K562 (cell line): ENCODE data around the gene CTDSP1. TPM values are rescaled to one million over a fixed set of nuclear protein-coding genes. Genes with fewer than 3 reads are reported as not detected.
A peak's percentile ranks its signal among the peaks of the same experiment; 100 is the strongest.

Experiments used
- BACH1 ChIP-seq: fragments of 200-800 bp; sonication (Bioruptor generic); IDR thresholded peaks from 2 replicates; pipeline ENCODE4 v1.6.1; 2016; ENCODE audit warnings: missing genetic modification characterization, missing compliant biosample characterization
- CLOCK ChIP-seq: fragments of 250-450 bp; sonication (Bioruptor Pico); IDR thresholded peaks from 2 replicates; pipeline ENCODE4 v1.4.0; 2020; ENCODE audit warnings: mild to moderate bottlenecking, moderate library complexity, borderline replicate concordance
- ELF4 ChIP-seq: fragments of 450-650 bp; formaldehyde crosslinking; IDR thresholded peaks from 2 replicates; pipeline ENCODE4 v1.4.0; 2022; ENCODE audit warnings: missing genetic modification characterization
- ETV5 ChIP-seq: sonication (generic); formaldehyde crosslinking; IDR thresholded peaks from 2 replicates; pipeline ENCODE4 v1.4.0; 2020; ENCODE audit warnings: low read depth, mild to moderate bottlenecking, missing genetic modification reagents
- KAT2B ChIP-seq: IDR thresholded peaks from one replicate; pipeline ENCODE4 v1.6.1; 2012; ENCODE audit warnings: low read depth, mild to moderate bottlenecking, control low read depth, inconsistent platforms, low read length, moderate library complexity
- KDM5B ChIP-seq: fragments of 200-600 bp; sonication (generic); IDR thresholded peaks from 2 replicates; pipeline ENCODE4 v1.6.1; 2012; ENCODE audit warnings: low read depth, mild to moderate bottlenecking, moderate library complexity, low read length, control low read depth, inconsistent platforms; ENCODE audit not compliant: insufficient replicate concordance
- MCM7 ChIP-seq, 2 experiments: fragments of 450-650 bp; IDR thresholded peaks; 2 replicates each; pipeline ENCODE4 v1.6.1; 2016 to 2018
- MEF2A ChIP-seq: IDR thresholded peaks from 2 replicates; pipeline ENCODE4 v1.6.1; 2011; ENCODE audit warnings: low read depth, mild to moderate bottlenecking, low read length, moderate library complexity; ENCODE audit not compliant: control insufficient read depth
- ZBTB49 ChIP-seq: sonication (generic); formaldehyde crosslinking; IDR thresholded peaks from 2 replicates; pipeline ENCODE4 v1.8.0; 2022; ENCODE audit warnings: missing genetic modification reagents, mild to moderate bottlenecking, borderline replicate concordance
- ZKSCAN3 ChIP-seq: fragments of 250-450 bp; sonication (Bioruptor Pico); IDR thresholded peaks from 2 replicates; pipeline ENCODE4 v1.4.0; 2020
- ZNF347 ChIP-seq: fragments of 450-650 bp; formaldehyde crosslinking; IDR thresholded peaks from 2 replicates; pipeline ENCODE4 v1.4.0; 2020; ENCODE audit warnings: low read depth, mild to moderate bottlenecking, moderate library complexity
- ZNF449 ChIP-seq: fragments of 250-450 bp; sonication (Bioruptor Pico); IDR thresholded peaks from 2 replicates; pipeline ENCODE4 v1.8.0; 2022; ENCODE audit warnings: moderate library complexity, mild to moderate bottlenecking, inconsistent platforms
- ZNF609 ChIP-seq: sonication (generic); formaldehyde crosslinking; IDR thresholded peaks from 2 replicates; pipeline ENCODE4 v1.8.1; 2023; ENCODE audit warnings: missing genetic modification reagents, mild to moderate bottlenecking, borderline replicate concordance
- polyA plus RNA-seq, 8 experiments: library from polyadenylated mRNA; depleted of rRNA in 4 of 8; stranded (reverse) in 5 of 8; unstranded in 3 of 8; fragments of >200 nt; fragmentation: Nextera tagmentation in 2 of 8; fragmentation: Illumina TruSeq in 1 of 8; extraction: Ambion mirVana in 2 of 8; extraction: Trizol in 1 of 8; gene quantifications; 2 replicates each; pipeline versions ENCODE4 v1.2.1 to v1.2.3, GENCODE V29; 2011 to 2014; ENCODE audit warnings: inconsistent platforms in 1 of 8, missing spikeins in 1 of 8
- total RNA-seq, 7 experiments: library from RNA; depleted of rRNA in 6 of 7; stranded (reverse); fragments of >200 nt in 6 of 7; fragmentation: Illumina TruSeq in 2 of 7; extraction: Trizol in 2 of 7; gene quantifications; 2 replicates each; pipeline versions ENCODE4 v1.2.1 to v1.2.3, GENCODE V29; 2011 to 2021; ENCODE audit warnings: low replicate concordance in 1 of 7

The CTDSP1 gene
- total and polyA plus RNA-seq, 9 of the 15 experiments (the other 6 are each of a cell fraction or from before 2014, with no cell fraction given) = 2.4 to 74.8 (median 45.8) TPM

- TF ChIP-seq ZNF609 (CRISPR knock-in tag) = no peak
- no peak for TF ChIP-seq BACH1 (tag)
- TF ChIP-seq ELF4 (CRISPR knock-in tag) = peak; percentile 55
- no peak for TF ChIP-seq ZBTB49 (CRISPR knock-in tag)
- TF ChIP-seq ETV5 = no peak
- TF ChIP-seq MEF2A = no peak
- TF ChIP-seq ZNF347 (CRISPR knock-in tag) = no peak
- no peak for TF ChIP-seq CLOCK
- peak; percentile 70 for TF ChIP-seq KDM5B
- no peak for TF ChIP-seq KAT2B
- TF ChIP-seq ZKSCAN3 (CRISPR knock-in tag) = no peak
- TF ChIP-seq ZNF449 = no peak
- TF ChIP-seq MCM7 (IDR thresholded peaks at IDR 0.05) = no peak
These were observed 6.7 kb downstream of the CTDSP1 start (continued) for GRCh38 chr2:218406209-218406948.
